Neural cell (in vitro differentiated cells): Measurements from ENCODE around the gene LRRC8D. TPM values are rescaled to one million over a fixed set of nuclear protein-coding genes. Genes with fewer than 3 reads are reported as not detected.

Experiments
- H2AFZ ChIP-seq: fragments of 200-600, 300-800 bp; sonication (generic), shearing (Covaris generic); 2 replicates; pipeline ENCODE4 v1.6.0; 2014; ENCODE audit warnings: low read depth, mild to moderate bottlenecking, antibody characterized with exemption, low read length, moderate library complexity
- H3F3A ChIP-seq: fragments of 200-600 bp; shearing (Covaris generic); 2 replicates; pipeline ENCODE4 v1.6.1; 2016; ENCODE audit warnings: mild to moderate bottlenecking, moderate library complexity, mixed read lengths, antibody characterized with exemption, low read length; ENCODE audit not compliant: insufficient read depth, poor library complexity, severe bottlenecking
- H3K27ac ChIP-seq: fragments of 200-600, 300-800 bp; sonication (generic), shearing (Covaris generic); 2 replicates; pipeline ENCODE4 v1.5.1; 2014; ENCODE audit warnings: mild to moderate bottlenecking, low read length, moderate library complexity
- H3K27me3 ChIP-seq: fragments of 300-800, 200-600 bp; sonication (generic), shearing (Covaris generic); 2 replicates; pipeline ENCODE4 v1.6.0; 2014; ENCODE audit warnings: mild to moderate bottlenecking, low read depth, low read length, moderate library complexity; ENCODE audit not compliant: insufficient read depth
- H3K36me3 ChIP-seq: fragments of 300-800, 200-600 bp; sonication (generic), shearing (Covaris generic); 2 replicates; pipeline ENCODE4 v1.5.1; 2014; ENCODE audit warnings: mild to moderate bottlenecking, antibody characterized with exemption, low read length, moderate library complexity; ENCODE audit not compliant: insufficient read depth
- H3K4me2 ChIP-seq: fragments of 300-800, 200-600 bp; sonication (generic), shearing (Covaris generic); 2 replicates; pipeline ENCODE4 v1.6.0; 2014; ENCODE audit warnings: mild to moderate bottlenecking, low read length
- H3K4me3 ChIP-seq: fragments of 300-800, 200-600 bp; sonication (generic), shearing (Covaris generic); 2 replicates; pipeline ENCODE4 v1.5.1; 2014; ENCODE audit warnings: mild to moderate bottlenecking, low read length, moderate library complexity
- H3K79me2 ChIP-seq: fragments of 200-600 bp; shearing (Covaris generic); replicated peaks from 2 replicates; pipeline ENCODE4 v1.6.0; 2014; ENCODE audit warnings: mild to moderate bottlenecking, low read length, moderate library complexity; ENCODE audit not compliant: insufficient read depth
- H3K9ac ChIP-seq: fragments of 300-800, 200-600 bp; sonication (generic), shearing (Covaris generic); 2 replicates; pipeline ENCODE4 v1.6.1; 2016; ENCODE audit warnings: mild to moderate bottlenecking, low read length, mixed read lengths
- H3K9me2 ChIP-seq: fragments of 200-600 bp; shearing (Covaris generic); 2 replicates; pipeline ENCODE4 v1.6.1; 2016; ENCODE audit warnings: mild to moderate bottlenecking, low read length, mixed read lengths; ENCODE audit not compliant: insufficient read depth
- H3K9me3 ChIP-seq: fragments of 200-600, 300-800 bp; sonication (generic), shearing (Covaris generic); 2 replicates; pipeline ENCODE4 v1.6.1; 2016; ENCODE audit warnings: mild to moderate bottlenecking, mixed run types, low read length, moderate library complexity, mixed read lengths
- H4K20me1 ChIP-seq: fragments of 200-600 bp; shearing (Covaris generic); 2 replicates; pipeline ENCODE4 v1.6.1; 2016; ENCODE audit warnings: mild to moderate bottlenecking, mixed run types; ENCODE audit not compliant: insufficient read depth
- CTCF ChIP-seq: fragments of 450-650 bp; IDR thresholded peaks from 2 replicates; pipeline ENCODE4 v1.5.1; 2014; ENCODE audit warnings: antibody characterized with exemption, mild to moderate bottlenecking, moderate library complexity; ENCODE audit not compliant: poor library complexity, severe bottlenecking
- EP300 ChIP-seq: fragments of 450-650 bp; conservative IDR thresholded peaks from 2 replicates; pipeline ENCODE4 v1.6.1; 2014; ENCODE audit warnings: antibody characterized with exemption, mild to moderate bottlenecking, moderate library complexity; ENCODE audit not compliant: poor library complexity, severe bottlenecking
- EZH2 ChIP-seq: fragments of 200-600, 300-800 bp; shearing (Covaris generic), sonication (generic); IDR thresholded peaks from 2 replicates; pipeline ENCODE4 v1.6.1; 2014; ENCODE audit warnings: antibody characterized with exemption, low read length, borderline replicate concordance, mild to moderate bottlenecking; ENCODE audit not compliant: insufficient read depth, poor library complexity, severe bottlenecking
- MXI1 ChIP-seq: fragments of 450-650 bp; conservative IDR thresholded peaks from 2 replicates; pipeline ENCODE4 v1.6.1; 2014; ENCODE audit warnings: antibody characterized with exemption, mild to moderate bottlenecking; ENCODE audit not compliant: poor library complexity, severe bottlenecking
- POLR2AphosphoS5 ChIP-seq: IDR thresholded peaks from 2 replicates; pipeline ENCODE4 v1.6.1; 2012
- RAD21 ChIP-seq: fragments of 450-650 bp; conservative IDR thresholded peaks from 2 replicates; pipeline ENCODE4 v1.6.1; 2014; ENCODE audit warnings: antibody characterized with exemption, mild to moderate bottlenecking, moderate library complexity
- SMC3 ChIP-seq: fragments of 450-650 bp; conservative IDR thresholded peaks from 2 replicates; pipeline ENCODE4 v1.6.1; 2014; ENCODE audit warnings: antibody characterized with exemption, mild to moderate bottlenecking, moderate library complexity; ENCODE audit not compliant: poor library complexity
- TAF1 ChIP-seq: IDR thresholded peaks from 2 replicates; pipeline ENCODE4 v1.6.1; 2012; ENCODE audit warnings: low read depth
- polyA plus RNA-seq: library from polyadenylated mRNA; depleted of rRNA; stranded (reverse); fragments of >200 nt; gene quantifications from 2 replicates; pipeline ENCODE4 v1.2.3, GENCODE V29; 2014
- TF ChIP-seq, protein P1 (sequence below): IDR thresholded peaks from 2 replicates; pipeline ENCODE4 v1.6.1; 2012; ENCODE audit warnings: borderline replicate concordance

LRRC8D gene
- polyA plus RNA-seq, 1 donor from 2014 or later = 43.7 TPM

DNA sequence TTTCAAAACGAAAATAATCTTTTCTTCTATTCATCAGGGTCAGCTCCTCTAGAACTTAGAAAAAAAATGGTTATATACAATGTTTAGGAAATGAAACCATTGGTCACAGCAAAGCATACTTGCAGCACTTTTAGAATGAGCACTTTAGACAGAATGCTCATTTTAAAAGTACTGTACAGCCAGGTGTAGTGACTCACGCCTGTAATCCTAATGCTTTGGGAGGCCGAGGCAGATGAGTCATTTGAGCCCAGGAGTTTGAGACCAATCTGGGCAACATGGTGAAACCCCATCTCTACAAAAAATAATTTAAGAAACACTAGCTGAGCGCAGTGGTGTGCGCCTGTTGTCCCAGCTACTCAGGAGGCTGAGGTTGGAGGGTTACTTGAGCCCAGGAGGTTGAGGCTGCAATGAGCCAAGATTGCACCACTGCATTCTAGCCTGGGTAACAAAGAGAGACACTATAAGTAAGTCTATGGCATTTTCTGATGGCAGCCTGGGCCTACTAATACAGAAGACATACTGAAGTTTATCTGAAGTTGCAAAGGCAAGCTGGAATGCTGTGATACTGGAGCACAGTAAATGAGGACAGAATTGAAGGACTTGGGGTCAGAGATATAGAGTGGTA, 125.1 kb downstream of the LRRC8D start:
- Histone ChIP-seq H3F3A (no peaks in the 10 kb centered on the region), H3K9ac (no peak overlapping the region), H3K4me2 (no peak overlapping the region), H3K4me3 (no peak overlapping the region), H3K27me3 (no peaks in the 10 kb centered on the region), H3K36me3 (no peaks in the 10 kb centered on the region), H3K9me3 (no peaks in the 10 kb centered on the region), H3K27ac (no peak overlapping the region), H4K20me1 (no peaks in the 10 kb centered on the region), H2AFZ (no peak overlapping the region), H3K9me2 (no peaks in the 10 kb centered on the region), H3K79me2 (no peaks in the 10 kb centered on the region)
- TF ChIP-seq POLR2AphosphoS5 (no peak), EP300 (no peak), TAF1 (no peak), EZH2 (no peak), CTCF (no peak), SMC3 (no peak)

GRCh38 chr1:89946532-89946931, 125.7 kb downstream of the LRRC8D start:
- Histone ChIP-seq H3F3A (no peaks in the 10 kb centered on the region), H3K9me2 (no peaks in the 10 kb centered on the region)
- TF ChIP-seq SMC3 (no peak), MXI1 (no peak), EP300 (no peak), TAF1 (no peak), RAD21 (no peak), CTCF (no peak), POLR2AphosphoS5 (no peak)

DNA sequence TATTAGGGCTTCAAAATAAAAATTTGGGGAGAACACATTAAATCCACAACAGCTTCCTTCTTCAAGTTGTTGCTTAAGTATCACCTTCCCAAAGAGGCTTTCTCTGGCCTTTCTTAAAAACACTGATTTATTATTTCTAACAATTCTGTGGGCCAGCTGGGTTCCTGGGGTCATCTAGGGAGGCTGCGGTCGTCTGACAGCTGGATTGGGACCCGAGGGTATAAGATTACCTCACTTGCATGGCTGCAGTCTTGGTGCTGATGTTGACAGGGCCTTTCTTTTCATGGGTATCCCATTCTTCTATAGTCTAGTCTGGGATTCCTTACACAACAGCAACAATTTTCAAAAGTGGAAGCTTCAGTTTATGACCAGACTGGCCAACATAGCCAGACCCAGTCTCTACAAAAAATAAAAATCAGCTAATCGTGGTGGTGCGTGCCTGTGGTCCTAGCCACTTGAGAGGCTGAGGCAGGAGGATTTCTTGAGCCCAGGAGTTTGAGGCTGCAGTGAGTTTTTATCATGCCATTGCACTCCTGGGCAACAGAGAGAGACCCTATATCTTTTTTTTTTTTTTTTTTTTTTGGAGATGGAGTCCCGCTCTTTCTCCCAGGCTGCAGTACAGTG, 128.0 kb downstream of the LRRC8D start:
- no peak overlapping the region for H3K27ac ChIP-seq
- no peaks in the 10 kb centered on the region for H3K79me2 ChIP-seq
- H3K27me3 ChIP-seq = no peaks in the 10 kb centered on the region
- no peaks in the 10 kb centered on the region for H3F3A ChIP-seq
- no peak overlapping the region for H2AFZ ChIP-seq
- no peaks in the 10 kb centered on the region for H4K20me1 ChIP-seq
- no peaks in the 10 kb centered on the region for H3K9me2 ChIP-seq
- no peaks in the 10 kb centered on the region for H3K9me3 ChIP-seq
- no peaks in the 10 kb centered on the region for H3K36me3 ChIP-seq
- H3K4me2 ChIP-seq = no peak overlapping the region
- no peak overlapping the region for H3K9ac ChIP-seq
- H3K4me3 ChIP-seq = no peak overlapping the region
- TF ChIP-seq MXI1 (no peak), POLR2AphosphoS5 (no peak), SMC3 (no peak), EP300 (no peak), TAF1 (no peak), CTCF (no peak), RAD21 (no peak), EZH2 (no peak)
- TF ChIP-seq, protein P1, sequence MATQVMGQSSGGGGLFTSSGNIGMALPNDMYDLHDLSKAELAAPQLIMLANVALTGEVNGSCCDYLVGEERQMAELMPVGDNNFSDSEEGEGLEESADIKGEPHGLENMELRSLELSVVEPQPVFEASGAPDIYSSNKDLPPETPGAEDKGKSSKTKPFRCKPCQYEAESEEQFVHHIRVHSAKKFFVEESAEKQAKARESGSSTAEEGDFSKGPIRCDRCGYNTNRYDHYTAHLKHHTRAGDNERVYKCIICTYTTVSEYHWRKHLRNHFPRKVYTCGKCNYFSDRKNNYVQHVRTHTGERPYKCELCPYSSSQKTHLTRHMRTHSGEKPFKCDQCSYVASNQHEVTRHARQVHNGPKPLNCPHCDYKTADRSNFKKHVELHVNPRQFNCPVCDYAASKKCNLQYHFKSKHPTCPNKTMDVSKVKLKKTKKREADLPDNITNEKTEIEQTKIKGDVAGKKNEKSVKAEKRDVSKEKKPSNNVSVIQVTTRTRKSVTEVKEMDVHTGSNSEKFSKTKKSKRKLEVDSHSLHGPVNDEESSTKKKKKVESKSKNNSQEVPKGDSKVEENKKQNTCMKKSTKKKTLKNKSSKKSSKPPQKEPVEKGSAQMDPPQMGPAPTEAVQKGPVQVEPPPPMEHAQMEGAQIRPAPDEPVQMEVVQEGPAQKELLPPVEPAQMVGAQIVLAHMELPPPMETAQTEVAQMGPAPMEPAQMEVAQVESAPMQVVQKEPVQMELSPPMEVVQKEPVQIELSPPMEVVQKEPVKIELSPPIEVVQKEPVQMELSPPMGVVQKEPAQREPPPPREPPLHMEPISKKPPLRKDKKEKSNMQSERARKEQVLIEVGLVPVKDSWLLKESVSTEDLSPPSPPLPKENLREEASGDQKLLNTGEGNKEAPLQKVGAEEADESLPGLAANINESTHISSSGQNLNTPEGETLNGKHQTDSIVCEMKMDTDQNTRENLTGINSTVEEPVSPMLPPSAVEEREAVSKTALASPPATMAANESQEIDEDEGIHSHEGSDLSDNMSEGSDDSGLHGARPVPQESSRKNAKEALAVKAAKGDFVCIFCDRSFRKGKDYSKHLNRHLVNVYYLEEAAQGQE = no peak

More at GRCh38 chr1:89946532-89946931, 125.7 kb downstream of the LRRC8D start:
- Histone ChIP-seq H4K20me1 (no peaks in the 10 kb centered on the region), H3K4me3 (no peak overlapping the region), H3K27me3 (no peaks in the 10 kb centered on the region), H2AFZ (no peak overlapping the region), H3K36me3 (no peaks in the 10 kb centered on the region), H3K79me2 (no peaks in the 10 kb centered on the region), H3K4me2 (no peak overlapping the region), H3K27ac (no peak overlapping the region), H3K9me3 (no peaks in the 10 kb centered on the region), H3K9ac (no peak overlapping the region)
